ENCODE results near the gene GLI3. TPM values are rescaled to one million over a fixed set of nuclear protein-coding genes. Genes with fewer than 3 reads are reported as not detected.
A peak's percentile ranks its signal among the peaks of the same experiment; 100 is the strongest.

GLI3 gene
- total and polyA plus RNA-seq, 2 of the 4 experiments (the other 2 are of a cell fraction), result 1.3 to 3.9 TPM

DNA sequence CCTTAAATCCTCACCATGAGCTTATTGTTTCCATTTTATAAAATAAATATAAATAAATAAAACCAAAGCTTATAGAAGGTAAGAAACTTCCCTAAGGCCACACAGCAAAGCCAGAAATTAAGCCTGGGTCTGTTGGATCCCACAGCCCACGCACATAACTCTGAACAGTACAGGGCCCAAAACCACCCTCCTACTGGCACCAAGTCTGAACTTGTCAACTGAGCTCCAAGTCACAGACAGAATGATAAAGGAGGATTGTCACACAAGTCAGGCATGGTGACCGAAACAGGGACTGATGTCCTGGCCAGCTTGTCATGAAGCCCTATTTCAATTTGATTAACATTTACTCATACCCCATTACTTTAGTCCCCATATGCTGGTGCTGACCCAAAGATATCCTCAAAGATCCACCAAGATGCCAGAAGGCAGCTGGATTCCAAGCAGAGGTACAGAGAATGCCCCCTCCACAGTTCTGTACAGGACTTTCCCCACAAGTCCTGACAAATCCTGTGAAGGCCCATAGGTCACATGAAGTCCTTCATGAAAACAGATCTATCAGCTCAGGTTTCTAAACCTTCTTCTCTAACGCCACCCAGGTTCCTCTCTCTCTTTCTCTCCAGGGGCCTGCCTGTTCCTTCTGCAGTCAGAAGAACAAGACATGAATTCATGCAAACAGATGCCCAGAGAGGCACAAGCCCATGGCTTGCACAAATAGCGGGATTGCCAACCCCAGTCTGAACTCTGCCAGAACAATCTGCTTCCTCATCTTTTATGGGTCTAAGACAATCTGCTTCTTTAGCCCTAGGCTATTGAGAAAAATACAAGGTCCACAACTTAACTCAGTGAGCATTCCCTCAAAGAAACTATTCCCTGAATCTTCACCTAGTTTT, 60.9 kb downstream of the GLI3 start:
- Histone ChIP-seq H4K8ac (ENCODE audit: low read depth in 2 of 2, low read length in 2 of 2) (no peak overlapping the region), H2AK5ac (ENCODE audit: low read depth, low read length) (no peak overlapping the region), H2BK15ac (ENCODE audit: low read depth, low read length) (no peak overlapping the region), H3K4me2 (ENCODE audit: low read depth, low read length) (no peak overlapping the region), H3K27ac (ENCODE audit: insufficient read depth, low read length) (no peak overlapping the region), H2BK20ac (ENCODE audit: low read depth, low read length) (no peak overlapping the region), H2BK120ac (ENCODE audit: low read depth, low read length) (no peak overlapping the region), H4K91ac (ENCODE audit: insufficient read depth, low read depth, low read length) (no peak overlapping the region), H2AK9ac (replicated peaks; ENCODE audit: low read depth, low read length, poor library complexity) (no peak overlapping the region), H3K4me1 (ENCODE audit: control insufficient read depth, insufficient read depth, low read length) (peaks cover 6% of the 10 kb centered on the region), H3K9me3 (ENCODE audit: control insufficient read depth, insufficient read depth, low read length) (no peaks in the 10 kb centered on the region), H3K14ac (replicated peaks; ENCODE audit: low read depth, low read length) (no peak overlapping the region), H3K4me3 (ENCODE audit: insufficient read depth, low read depth, low read length) (no peak overlapping the region), H3K9ac (ENCODE audit: low read depth, low read length) (no peak overlapping the region), H2BK5ac (ENCODE audit: low read depth, low read length, poor library complexity, severe bottlenecking) (no peak overlapping the region), H3K36me3 (ENCODE audit: control insufficient read depth, insufficient read depth, low read length) (peaks cover 11% of the 10 kb centered on the region), H3K27me3 (ENCODE audit: control insufficient read depth, insufficient read depth, low read length) (no peaks in the 10 kb centered on the region), H2AFZ (replicated peaks; ENCODE audit: low read length, poor library complexity) (no peak overlapping the region), H3K56ac (ENCODE audit: extremely low read depth, insufficient read depth, low read length) (no peak overlapping the region), H4K5ac (ENCODE audit: low read depth, low read length) (no peak overlapping the region), H3K18ac (ENCODE audit: low read depth, low read length) (no peak overlapping the region), H4K20me1 (ENCODE audit: insufficient read depth, low read length) (peaks cover 21% of the 10 kb centered on the region), H3K23ac (ENCODE audit: low read depth, low read length) (no peak overlapping the region), H3K79me1 (ENCODE audit: low read depth in 1 of 2, low read length in 2 of 2) (peaks cover 10 to 15% of the 10 kb centered on the region in 2 experiments), H3K9me1 (ENCODE audit: insufficient read depth, low read length) (peaks cover 3% of the 10 kb centered on the region; the same call in 1 of the 2 replicates), H3K4ac (ENCODE audit: low read depth, low read length) (no peak overlapping the region)
- dilution Hi-C loops (cut with HindIII; ENCODE audit: low sequenced_read_pairs, unreplicated experiment) (no loop called here), in situ Hi-C loops (cut with MboI; ENCODE audit: low sequenced_read_pairs) (no loop called here), intact Hi-C loops (cut with micrococcal nuclease) (no loop called here)
- BruUV-seq (replicated peaks), result no TSS peak
- DNase-seq (no peak), ATAC-seq (ENCODE audit: low read depth) (peak; percentile 35; the same call in 1 of the 2 replicates)
- ChIA-PET CTCF (no interaction called here), POLR2A (ENCODE audit: unreplicated experiment) (no interaction called here)
- WGBS, 2 experiments (ENCODE audit: extremely low coverage in 2 of 2, insufficient read length in 1 of 2), result 100% methylated on average over 1 of the region's 4 CpGs; no CpG with 5 or more reads in 1 of the 2 experiments
- TF ChIP-seq NFE2L2 (IDR thresholded peaks at IDR 0.05; ENCODE audit: low read depth, low read length) (no peak), RAD21 (IDR thresholded peaks at IDR 0.05; ENCODE audit: low read length) (no peak), ELK1 (IDR thresholded peaks at IDR 0.05; ENCODE audit: borderline replicate concordance, low read depth, low read length) (no peak), MAFK (IDR thresholded peaks at IDR 0.05; ENCODE audit: low read depth, low read length) (no peak), CHD1 (IDR thresholded peaks at IDR 0.05; ENCODE audit: low read depth, low read length) (no peak), POLR2A (IDR thresholded peaks at IDR 0.05; ENCODE audit: low read depth, low read length) (no peak), USF2 (IDR thresholded peaks at IDR 0.05; ENCODE audit: low read depth, low read length) (no peak), MXI1 (IDR thresholded peaks at IDR 0.05; ENCODE audit: borderline replicate concordance, low read depth, low read length) (no peak), RCOR1 (IDR thresholded peaks at IDR 0.05; ENCODE audit: insufficient replicate concordance, low read length) (no peak), BHLHE40 (IDR thresholded peaks at IDR 0.05; ENCODE audit: low read depth, low read length) (no peak), CEBPB (IDR thresholded peaks at IDR 0.05; ENCODE audit: low read depth, low read length) (no peak), RFX5 (IDR thresholded peaks at IDR 0.05; ENCODE audit: low read depth, low read length) (no peak), MAZ (IDR thresholded peaks at IDR 0.05; ENCODE audit: borderline replicate concordance, low read depth, low read length) (no peak), FOS (IDR thresholded peaks at IDR 0.05; ENCODE audit: low read depth, low read length) (no peak)
- TF ChIP-seq, protein P1, sequence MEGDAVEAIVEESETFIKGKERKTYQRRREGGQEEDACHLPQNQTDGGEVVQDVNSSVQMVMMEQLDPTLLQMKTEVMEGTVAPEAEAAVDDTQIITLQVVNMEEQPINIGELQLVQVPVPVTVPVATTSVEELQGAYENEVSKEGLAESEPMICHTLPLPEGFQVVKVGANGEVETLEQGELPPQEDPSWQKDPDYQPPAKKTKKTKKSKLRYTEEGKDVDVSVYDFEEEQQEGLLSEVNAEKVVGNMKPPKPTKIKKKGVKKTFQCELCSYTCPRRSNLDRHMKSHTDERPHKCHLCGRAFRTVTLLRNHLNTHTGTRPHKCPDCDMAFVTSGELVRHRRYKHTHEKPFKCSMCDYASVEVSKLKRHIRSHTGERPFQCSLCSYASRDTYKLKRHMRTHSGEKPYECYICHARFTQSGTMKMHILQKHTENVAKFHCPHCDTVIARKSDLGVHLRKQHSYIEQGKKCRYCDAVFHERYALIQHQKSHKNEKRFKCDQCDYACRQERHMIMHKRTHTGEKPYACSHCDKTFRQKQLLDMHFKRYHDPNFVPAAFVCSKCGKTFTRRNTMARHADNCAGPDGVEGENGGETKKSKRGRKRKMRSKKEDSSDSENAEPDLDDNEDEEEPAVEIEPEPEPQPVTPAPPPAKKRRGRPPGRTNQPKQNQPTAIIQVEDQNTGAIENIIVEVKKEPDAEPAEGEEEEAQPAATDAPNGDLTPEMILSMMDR (conservative IDR thresholded peaks at IDR 0.05; ENCODE audit: low read depth, low read length), result no peak

All from IMR-90 (cell line).